HL-60 (cell line): ENCODE measurements around the gene KCNQ1.

Experiments used
- DNase-seq, 2 experiments: peaks; one replicate each; pipeline ENCODE4 v3.0.0-alpha.2; 2010 to 2020; ENCODE audit warnings: low read depth in 1 of 2, low spot score in 1 of 2
- H3K27ac ChIP-seq: fragments of 250-450 bp; sonication (Bioruptor Pico); replicated peaks from 2 replicates; pipeline ENCODE4 v1.5.1; 2020; ENCODE audit warnings: mild to moderate bottlenecking, moderate library complexity
- H3K27me3 ChIP-seq: fragments of 250-450 bp; sonication (Bioruptor Pico); 2 replicates; pipeline ENCODE4 v1.5.1; 2021; ENCODE audit warnings: mild to moderate bottlenecking, moderate library complexity; ENCODE audit not compliant: insufficient read depth, poor library complexity, severe bottlenecking
- H3K4me3 ChIP-seq: replicated peaks from 2 replicates; pipeline ENCODE4 v1.5.1; 2011; ENCODE audit warnings: mild to moderate bottlenecking, control low read depth, low read length; ENCODE audit not compliant: insufficient read depth
- GABPA ChIP-seq: IDR thresholded peaks from 2 replicates; pipeline ENCODE4 v1.6.1; 2012; ENCODE audit warnings: low read depth
- POLR2AphosphoS5 ChIP-seq: IDR thresholded peaks from 2 replicates; pipeline ENCODE4 v1.6.1; 2012; ENCODE audit warnings: low read depth
- SPI1 ChIP-seq: IDR thresholded peaks from 2 replicates; pipeline ENCODE4 v1.6.1; 2012; ENCODE audit warnings: low read depth, mild to moderate bottlenecking, borderline replicate concordance
- TF ChIP-seq, protein P1 (sequence below): IDR thresholded peaks from 2 replicates; pipeline ENCODE4 v1.6.1; 2012; ENCODE audit warnings: low read depth; ENCODE audit not compliant: insufficient replicate concordance
- TF ChIP-seq, protein P2 (sequence below): IDR thresholded peaks from one replicate; pipeline ENCODE4 v1.5.1; 2011; ENCODE audit warnings: low read length, control low read depth, inconsistent platforms; ENCODE audit not compliant: insufficient read depth

KCNQ1 gene

DNA sequence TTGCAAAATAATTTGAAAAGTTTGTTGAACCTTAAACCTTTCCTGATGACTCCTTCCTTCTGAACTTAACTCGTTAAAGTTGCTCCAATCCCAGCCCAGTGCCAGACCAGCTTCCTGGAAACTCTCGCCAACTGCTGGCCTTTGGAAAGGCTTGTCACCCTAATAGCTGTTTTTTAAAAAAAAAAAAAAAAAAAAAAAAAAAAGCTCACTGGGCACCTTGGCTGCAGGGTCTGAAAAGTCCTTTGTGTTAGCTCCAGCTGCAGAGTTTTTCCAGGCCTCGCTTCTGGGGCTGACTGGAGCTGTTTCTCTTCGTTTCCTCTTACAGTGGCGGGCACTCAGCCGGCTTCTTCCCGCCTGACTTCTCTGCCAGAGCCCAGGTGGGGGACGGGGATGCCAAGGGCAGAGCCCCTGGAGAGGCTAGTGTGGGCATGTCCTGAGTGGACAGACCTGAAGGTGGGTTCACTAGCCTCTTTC lies 229.9 kb downstream of the KCNQ1 start:
- H3K27ac ChIP-seq, result no peak overlapping the region
- H3K27me3 ChIP-seq, result no peaks in the 10 kb centered on the region
- no peak overlapping the region for H3K4me3 ChIP-seq
- no peak for DNase-seq
- no peak for TF ChIP-seq GABPA
- TF ChIP-seq, protein P1, sequence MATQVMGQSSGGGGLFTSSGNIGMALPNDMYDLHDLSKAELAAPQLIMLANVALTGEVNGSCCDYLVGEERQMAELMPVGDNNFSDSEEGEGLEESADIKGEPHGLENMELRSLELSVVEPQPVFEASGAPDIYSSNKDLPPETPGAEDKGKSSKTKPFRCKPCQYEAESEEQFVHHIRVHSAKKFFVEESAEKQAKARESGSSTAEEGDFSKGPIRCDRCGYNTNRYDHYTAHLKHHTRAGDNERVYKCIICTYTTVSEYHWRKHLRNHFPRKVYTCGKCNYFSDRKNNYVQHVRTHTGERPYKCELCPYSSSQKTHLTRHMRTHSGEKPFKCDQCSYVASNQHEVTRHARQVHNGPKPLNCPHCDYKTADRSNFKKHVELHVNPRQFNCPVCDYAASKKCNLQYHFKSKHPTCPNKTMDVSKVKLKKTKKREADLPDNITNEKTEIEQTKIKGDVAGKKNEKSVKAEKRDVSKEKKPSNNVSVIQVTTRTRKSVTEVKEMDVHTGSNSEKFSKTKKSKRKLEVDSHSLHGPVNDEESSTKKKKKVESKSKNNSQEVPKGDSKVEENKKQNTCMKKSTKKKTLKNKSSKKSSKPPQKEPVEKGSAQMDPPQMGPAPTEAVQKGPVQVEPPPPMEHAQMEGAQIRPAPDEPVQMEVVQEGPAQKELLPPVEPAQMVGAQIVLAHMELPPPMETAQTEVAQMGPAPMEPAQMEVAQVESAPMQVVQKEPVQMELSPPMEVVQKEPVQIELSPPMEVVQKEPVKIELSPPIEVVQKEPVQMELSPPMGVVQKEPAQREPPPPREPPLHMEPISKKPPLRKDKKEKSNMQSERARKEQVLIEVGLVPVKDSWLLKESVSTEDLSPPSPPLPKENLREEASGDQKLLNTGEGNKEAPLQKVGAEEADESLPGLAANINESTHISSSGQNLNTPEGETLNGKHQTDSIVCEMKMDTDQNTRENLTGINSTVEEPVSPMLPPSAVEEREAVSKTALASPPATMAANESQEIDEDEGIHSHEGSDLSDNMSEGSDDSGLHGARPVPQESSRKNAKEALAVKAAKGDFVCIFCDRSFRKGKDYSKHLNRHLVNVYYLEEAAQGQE, result no peak
- TF ChIP-seq, protein P2, sequence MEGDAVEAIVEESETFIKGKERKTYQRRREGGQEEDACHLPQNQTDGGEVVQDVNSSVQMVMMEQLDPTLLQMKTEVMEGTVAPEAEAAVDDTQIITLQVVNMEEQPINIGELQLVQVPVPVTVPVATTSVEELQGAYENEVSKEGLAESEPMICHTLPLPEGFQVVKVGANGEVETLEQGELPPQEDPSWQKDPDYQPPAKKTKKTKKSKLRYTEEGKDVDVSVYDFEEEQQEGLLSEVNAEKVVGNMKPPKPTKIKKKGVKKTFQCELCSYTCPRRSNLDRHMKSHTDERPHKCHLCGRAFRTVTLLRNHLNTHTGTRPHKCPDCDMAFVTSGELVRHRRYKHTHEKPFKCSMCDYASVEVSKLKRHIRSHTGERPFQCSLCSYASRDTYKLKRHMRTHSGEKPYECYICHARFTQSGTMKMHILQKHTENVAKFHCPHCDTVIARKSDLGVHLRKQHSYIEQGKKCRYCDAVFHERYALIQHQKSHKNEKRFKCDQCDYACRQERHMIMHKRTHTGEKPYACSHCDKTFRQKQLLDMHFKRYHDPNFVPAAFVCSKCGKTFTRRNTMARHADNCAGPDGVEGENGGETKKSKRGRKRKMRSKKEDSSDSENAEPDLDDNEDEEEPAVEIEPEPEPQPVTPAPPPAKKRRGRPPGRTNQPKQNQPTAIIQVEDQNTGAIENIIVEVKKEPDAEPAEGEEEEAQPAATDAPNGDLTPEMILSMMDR, result no peak
- no peak for TF ChIP-seq POLR2AphosphoS5
- TF ChIP-seq SPI1, result no peak

DNA sequence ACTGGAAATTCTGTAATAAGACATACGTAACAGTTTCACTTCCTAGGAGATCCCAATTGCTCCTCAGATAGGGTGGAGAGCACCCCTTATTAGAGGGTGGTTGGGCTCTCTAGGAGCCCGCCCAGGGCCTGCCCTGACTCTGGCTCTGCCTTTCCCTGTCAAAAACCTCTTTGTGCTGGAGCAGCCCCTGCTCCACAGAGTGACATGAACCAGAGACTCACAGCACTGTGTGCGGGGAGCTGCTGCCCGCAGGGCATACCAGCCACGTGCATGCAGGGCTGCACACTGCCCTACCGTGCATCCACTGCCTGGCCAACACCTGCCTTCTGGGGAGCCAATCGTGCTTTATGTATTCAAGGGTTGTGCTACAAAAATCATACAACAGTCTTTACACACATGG lies 230.7 kb downstream of the KCNQ1 start:
- no peak overlapping the region for H3K4me3 ChIP-seq
- TF ChIP-seq, protein P1, result no peak
- TF ChIP-seq, protein P2, result no peak
- no peak for TF ChIP-seq POLR2AphosphoS5
- TF ChIP-seq SPI1, result no peak
- no peak for TF ChIP-seq GABPA
- H3K27me3 ChIP-seq, result no peaks in the 10 kb centered on the region
- H3K27ac ChIP-seq, result no peak overlapping the region
- no peak for DNase-seq

DNA sequence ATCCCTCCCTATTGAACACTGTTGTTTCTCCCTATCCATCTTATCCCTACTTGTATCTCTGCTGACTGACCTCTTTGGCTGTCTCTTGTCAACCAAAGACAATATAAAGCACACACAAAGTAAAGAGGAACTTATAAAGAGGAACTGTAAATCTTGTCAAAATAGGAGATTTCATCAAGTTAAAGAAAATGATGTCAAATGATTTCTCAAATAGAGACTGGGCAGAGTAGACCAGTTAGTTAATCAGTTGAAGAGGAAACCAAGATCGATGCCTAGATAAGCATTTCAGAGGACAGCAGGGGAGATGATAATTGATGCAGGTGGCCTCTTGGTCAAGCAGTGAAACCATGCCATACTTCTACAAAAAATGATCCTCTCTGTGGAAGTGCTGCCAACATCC lies 232.3 kb downstream of the KCNQ1 start:
- no peak overlapping the region for H3K4me3 ChIP-seq
- TF ChIP-seq POLR2AphosphoS5 (no peak), SPI1 (peak; percentile 95)
- no peaks in the 10 kb centered on the region for H3K27me3 ChIP-seq
- H3K27ac ChIP-seq, result no peak overlapping the region
- DNase-seq, result peak in 1 of 2 experiments; percentile 37

DNA sequence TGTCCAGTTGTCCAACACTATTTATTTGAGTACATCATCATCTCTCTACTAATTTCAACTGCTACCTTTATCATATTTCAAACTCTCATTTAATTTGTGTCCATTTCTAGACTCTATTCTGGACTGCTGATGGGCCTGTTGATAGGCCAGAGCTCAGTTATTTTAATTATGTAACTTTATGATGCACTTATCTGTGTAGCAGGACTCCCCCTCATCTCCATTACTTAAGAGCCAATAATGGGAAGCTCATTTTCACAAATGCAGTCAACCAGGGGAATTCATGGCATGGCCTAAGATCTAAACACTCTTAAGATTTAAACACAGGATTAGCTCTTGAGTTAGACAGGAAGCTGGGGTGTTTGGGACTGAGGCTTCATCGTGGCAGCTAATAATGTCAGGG lies 233.6 kb downstream of the KCNQ1 start:
- DNase-seq, result no peak
- Histone ChIP-seq H3K4me3 (no peak overlapping the region), H3K27me3 (no peaks in the 10 kb centered on the region), H3K27ac (no peak overlapping the region)
- TF ChIP-seq, protein P1, result no peak
- TF ChIP-seq GABPA, result no peak
